GM23338 (cell line): ENCODE data around the gene NEK6. TPM values are rescaled to one million over a fixed set of nuclear protein-coding genes. Genes with fewer than 3 reads are reported as not detected.

ENCODE experiments used
- ATAC-seq: fragments of 200-7000 bp; cut with Tn5 transposase; 3 replicates; pipeline ENCODE4 v1.9.1; 2020
- DNase-seq: peaks from one replicate; pipeline ENCODE4 v3.0.0-alpha.2; 2015; ENCODE audit warnings: low spot score
- H2AFZ ChIP-seq: fragments of 200-600 bp; sonication (generic); 2 replicates; pipeline ENCODE4 v1.8.0; 2016; ENCODE audit warnings: antibody characterized with exemption, mild to moderate bottlenecking, moderate library complexity
- H3F3A ChIP-seq: fragments of 200-600 bp; sonication (generic); replicated peaks from 2 replicates; pipeline ENCODE4 v1.8.0; 2017; ENCODE audit warnings: antibody characterized with exemption, mixed run types, low read depth
- H3K27ac ChIP-seq: fragments of 200-600 bp; sonication (generic); 2 replicates; pipeline ENCODE4 v1.6.1; 2016; ENCODE audit warnings: low read depth
- H3K27me3 ChIP-seq: fragments of 200-600 bp; sonication (generic); 2 replicates; pipeline ENCODE4 v1.8.0; 2016; ENCODE audit warnings: mild to moderate bottlenecking, mixed run types, moderate library complexity; ENCODE audit not compliant: insufficient read depth
- H3K36me3 ChIP-seq: fragments of 200-600 bp; sonication (generic); 2 replicates; pipeline ENCODE4 v1.8.0; 2016; ENCODE audit warnings: mild to moderate bottlenecking; ENCODE audit not compliant: insufficient read depth
- H3K4me1 ChIP-seq: fragments of 200-600 bp; sonication (generic); 2 replicates; pipeline ENCODE4 v1.8.0; 2016; ENCODE audit warnings: mild to moderate bottlenecking, moderate library complexity; ENCODE audit not compliant: insufficient read depth
- H3K4me2 ChIP-seq: fragments of 200-600 bp; sonication (generic); 2 replicates; pipeline ENCODE4 v1.7.1; 2017; ENCODE audit warnings: mixed run types
- H3K4me3 ChIP-seq: fragments of 200-600 bp; sonication (generic); 2 replicates; pipeline ENCODE4 v1.6.1; 2016; ENCODE audit warnings: mixed run types
- H3K79me2 ChIP-seq: fragments of 200-600 bp; sonication (generic); replicated peaks from 2 replicates; pipeline ENCODE4 v1.8.0; 2017; ENCODE audit warnings: mild to moderate bottlenecking; ENCODE audit not compliant: insufficient read depth
- H3K9me2 ChIP-seq: fragments of 200-600 bp; sonication (generic); 2 replicates; pipeline ENCODE4 v1.8.0; 2017; ENCODE audit not compliant: insufficient read depth
- H4K20me1 ChIP-seq: fragments of 200-600 bp; sonication (generic); replicated peaks from 2 replicates; pipeline ENCODE4 v1.8.0; 2017; ENCODE audit warnings: mild to moderate bottlenecking; ENCODE audit not compliant: insufficient read depth
- H3K27ac Mint-ChIP-seq: 2 replicates; pipeline ENCODE4 v1.8.0; 2020; ENCODE audit warnings: inconsistent platforms, mild to moderate bottlenecking, moderate library complexity, mixed read lengths
- H3K27me3 Mint-ChIP-seq: 3 replicates; pipeline ENCODE4 v1.8.0; 2022; ENCODE audit warnings: low read depth, mild to moderate bottlenecking, moderate library complexity, mixed read lengths, inconsistent platforms; ENCODE audit not compliant: insufficient read depth, poor library complexity
- H3K36me3 Mint-ChIP-seq: 3 replicates; pipeline ENCODE4 v1.8.0; 2021; ENCODE audit warnings: low read depth, mild to moderate bottlenecking, inconsistent platforms, moderate library complexity, mixed read lengths
- H3K4me1 Mint-ChIP-seq: 3 replicates; pipeline ENCODE4 v1.8.0; 2020; ENCODE audit warnings: mild to moderate bottlenecking, inconsistent platforms, mixed read lengths
- H3K4me3 Mint-ChIP-seq: 3 replicates; pipeline ENCODE4 v1.8.0; 2021; ENCODE audit warnings: moderate library complexity, mild to moderate bottlenecking, inconsistent platforms, mixed read lengths
- H3K9me3 Mint-ChIP-seq: 3 replicates; pipeline ENCODE4 v1.8.0; 2020; ENCODE audit warnings: moderate library complexity, mild to moderate bottlenecking, inconsistent platforms, mixed read lengths
- CREB1 ChIP-seq: fragments of 250-450 bp; sonication (Bioruptor Pico); IDR thresholded peaks from 2 replicates; pipeline ENCODE4 v1.5.0; 2020; ENCODE audit warnings: low read depth, mild to moderate bottlenecking, moderate library complexity
- CTCF ChIP-seq, 2 experiments: fragments of 200-600 bp in 1 of 2; sonication (generic) in 1 of 2; conservative IDR thresholded peaks; 2 replicates each; pipeline versions ENCODE4 v1.5.1 to v1.6.1; 2016 to 2017; ENCODE audit warnings: antibody characterized with exemption in 2 of 2, low read depth in 2 of 2, mild to moderate bottlenecking in 2 of 2, moderate library complexity in 1 of 2
- ETS1 ChIP-seq: IDR thresholded peaks from 2 replicates; pipeline ENCODE4 v1.6.1; 2016; ENCODE audit warnings: antibody characterized with exemption
- EZH2 ChIP-seq: fragments of 200-600 bp; sonication (generic); IDR thresholded peaks from one replicate; pipeline ENCODE4 v1.8.0; 2017; ENCODE audit warnings: antibody characterized with exemption, mild to moderate bottlenecking, low read depth; ENCODE audit not compliant: unreplicated experiment
- EZH2phosphoT487 ChIP-seq: fragments of 200-600 bp; sonication (generic); IDR thresholded peaks from one replicate; pipeline ENCODE4 v1.8.1; 2018; ENCODE audit warnings: antibody characterized with exemption; ENCODE audit not compliant: unreplicated experiment
- JUNB ChIP-seq: IDR thresholded peaks from one replicate; pipeline ENCODE4 v1.6.1; 2016; ENCODE audit warnings: antibody characterized with exemption; ENCODE audit not compliant: unreplicated experiment
- NANOG ChIP-seq: IDR thresholded peaks from 2 replicates; pipeline ENCODE4 v1.6.1; 2016; ENCODE audit warnings: antibody characterized with exemption, borderline replicate concordance
- POLR2AphosphoS5 ChIP-seq: IDR thresholded peaks from 2 replicates; pipeline ENCODE4 v1.6.1; 2016; ENCODE audit warnings: antibody characterized with exemption, low read depth
- STAT1 ChIP-seq: IDR thresholded peaks from one replicate; pipeline ENCODE4 v1.6.1; 2016; ENCODE audit warnings: antibody characterized with exemption; ENCODE audit not compliant: unreplicated experiment
- ZNF331 ChIP-seq: fragments of 250-450 bp; sonication (Bioruptor Pico); IDR thresholded peaks from 2 replicates; pipeline ENCODE4 v1.5.0; 2020; ENCODE audit warnings: low read depth, mild to moderate bottlenecking, moderate library complexity
- ZNF462 ChIP-seq: fragments of 250-450 bp; sonication (Bioruptor Pico); IDR thresholded peaks from 2 replicates; pipeline ENCODE4 v1.5.0; 2020; ENCODE audit warnings: mild to moderate bottlenecking, moderate library complexity
- polyA plus RNA-seq: library from polyadenylated mRNA; unstranded; fragments of >200 nt; fragmentation: Nextera tagmentation; extraction: Ambion mirVana; gene quantifications from 2 replicates; pipeline ENCODE4 v1.2.1, GENCODE V29; 2016
- total RNA-seq: library from RNA; depleted of rRNA; stranded (reverse); fragments of >200 nt; shearing (Covaris generic); gene quantifications from 2 replicates; pipeline ENCODE4 v1.2.3, GENCODE V29; 2014

Gene NEK6
- total and polyA plus RNA-seq, 2 experiments from 2014 or later = 8.1 to 11.2 TPM

- H4K20me1 ChIP-seq = no peaks in the 10 kb centered on the region
- peaks cover 4% of the 10 kb centered on the region; the same call in 2 of the 3 replicates for H3K4me1 Mint-ChIP-seq
- no peaks in the 10 kb centered on the region for H3K36me3 Mint-ChIP-seq
- H3K79me2 ChIP-seq = no peaks in the 10 kb centered on the region
- H2AFZ ChIP-seq = no peak overlapping the region
- DNase-seq (no peak), ATAC-seq (no peak)
- no peak overlapping the region for H3K4me3 Mint-ChIP-seq
- H3K9me3 Mint-ChIP-seq = no peaks in the 10 kb centered on the region
- H3K27me3 Mint-ChIP-seq = peaks cover 4% of the 10 kb centered on the region
- no peak overlapping the region for H3K4me2 ChIP-seq
- H3K27ac Mint-ChIP-seq = no peak overlapping the region
- no peaks in the 10 kb centered on the region for H3K36me3 ChIP-seq
- H3K4me1 ChIP-seq = no peaks in the 10 kb centered on the region; the same call in 1 of the 2 replicates
- H3F3A ChIP-seq = no peaks in the 10 kb centered on the region
- TF ChIP-seq STAT1 (no peak), POLR2AphosphoS5 (no peak), NANOG (no peak), EZH2 (no peak), CTCF (conservative IDR thresholded peaks at IDR 0.05; ENCODE audit: low read depth in 2 of 2) (no peak), CREB1 (CRISPR knock-in tag) (no peak), ZNF331 (CRISPR knock-in tag) (no peak)
- H3K9me2 ChIP-seq = no peaks in the 10 kb centered on the region
- H3K27ac ChIP-seq = no peak overlapping the region
- H3K27me3 ChIP-seq = no peaks in the 10 kb centered on the region
- no peak overlapping the region for H3K4me3 ChIP-seq
Observed at GRCh38 chr9:124213396-124213795, 44.4 kb upstream of the NEK6 start.

GRCh38 chr9:124214116-124214515 is 43.6 kb upstream of the NEK6 start:
- peaks cover 4% of the 10 kb centered on the region for H3K27me3 Mint-ChIP-seq
- H3K4me3 ChIP-seq = no peak overlapping the region
- no peak overlapping the region for H2AFZ ChIP-seq
- no peak for TF ChIP-seq CREB1 (CRISPR knock-in tag)
- no peak for TF ChIP-seq ETS1
- TF ChIP-seq JUNB = no peak
- TF ChIP-seq EZH2 = no peak
- no peak for TF ChIP-seq CTCF (conservative IDR thresholded peaks at IDR 0.05; ENCODE audit: low read depth in 2 of 2)
- TF ChIP-seq EZH2phosphoT487 = no peak
- no peak for TF ChIP-seq ZNF462 (CRISPR knock-in tag)
- no peak for TF ChIP-seq POLR2AphosphoS5

More at GRCh38 chr9:124214116-124214515, 43.6 kb upstream of the NEK6 start:
- H3K79me2 ChIP-seq = no peaks in the 10 kb centered on the region
- no peaks in the 10 kb centered on the region for H3K9me2 ChIP-seq
- ATAC-seq (no peak), DNase-seq (no peak)
- H3K27ac Mint-ChIP-seq = no peak overlapping the region
- peaks cover 4% of the 10 kb centered on the region; the same call in 2 of the 3 replicates for H3K4me1 Mint-ChIP-seq
- no peak overlapping the region for H3K4me2 ChIP-seq
- no peaks in the 10 kb centered on the region for H3F3A ChIP-seq
- H3K36me3 ChIP-seq = no peaks in the 10 kb centered on the region
- no peaks in the 10 kb centered on the region for H3K36me3 Mint-ChIP-seq
- H3K9me3 Mint-ChIP-seq = no peaks in the 10 kb centered on the region
- no peaks in the 10 kb centered on the region for H4K20me1 ChIP-seq
- no peaks in the 10 kb centered on the region for H3K4me1 ChIP-seq
- H3K4me3 Mint-ChIP-seq = no peak overlapping the region
- no peaks in the 10 kb centered on the region for H3K27me3 ChIP-seq
- no peak overlapping the region for H3K27ac ChIP-seq
